ENCODE data around the gene PATE4.

The PATE4 gene

DNA sequence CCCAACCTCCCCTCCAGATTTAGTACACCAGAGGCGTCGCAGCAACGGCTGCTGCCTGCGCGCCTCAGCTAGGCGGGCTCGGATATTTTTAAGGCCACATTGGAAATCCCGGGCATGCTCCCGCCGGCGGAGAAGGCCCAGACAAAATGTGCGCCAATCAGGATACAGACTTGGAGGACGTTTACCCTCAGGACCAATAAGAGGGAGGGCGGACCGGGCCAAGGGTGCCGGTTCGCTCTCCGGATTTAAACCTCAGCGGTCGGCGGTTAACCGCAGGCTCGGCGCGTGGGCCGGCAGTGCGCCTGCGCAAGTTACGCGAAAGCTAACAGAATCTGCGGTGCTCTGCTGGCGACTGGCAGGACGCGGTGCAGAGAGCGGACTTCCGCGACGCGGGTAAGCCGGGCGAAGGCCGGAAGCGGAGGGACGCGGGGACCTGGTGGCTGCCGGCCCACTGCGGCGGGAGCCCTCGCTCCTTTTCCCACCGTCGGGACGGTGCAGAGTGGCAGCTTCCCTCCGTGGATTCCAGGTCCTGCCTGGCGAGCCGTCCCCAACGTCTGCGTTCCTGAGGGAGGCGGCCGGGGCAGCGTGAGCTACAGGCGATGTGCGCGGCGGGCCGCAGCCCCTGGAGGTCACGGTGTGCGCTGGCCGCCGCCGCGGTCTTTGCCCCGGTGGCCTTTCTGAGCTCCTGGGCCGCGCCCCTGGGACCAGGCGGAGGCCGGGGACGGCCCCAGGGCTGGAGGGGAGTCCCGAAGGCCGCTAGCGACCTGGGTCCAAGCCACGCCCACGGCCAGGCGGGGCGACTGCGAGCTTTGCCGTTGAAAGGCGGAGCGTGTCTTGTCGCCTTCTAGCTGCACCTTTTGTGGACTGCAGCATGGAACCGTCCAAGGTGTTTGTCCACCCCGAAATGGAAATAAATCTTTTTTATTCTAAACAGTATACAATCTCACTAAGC, 54.5 kb downstream of the PATE4 start, which contains the start of gene HYLS1:
TSS of gene HYLS1 (plus strand) at position 296 of the 952 bp plus-strand sequence. CDS start 11,701 bp downstream, outside the sequence.
- DNase-seq (ENCODE audit: low read depth): peak; percentile 98
